Putamen (tissue), 1 donor: Measurements from ENCODE around the gene DLK2.
A peak's percentile ranks its signal among the peaks of the same experiment; 100 is the strongest.

Source experiments
- DNase-seq: peaks from one replicate; pipeline ENCODE4 v3.0.0-alpha.2; 2016; ENCODE audit warnings: low spot score

DLK2 gene

GRCh38 chr6:43453831-43454230 lies 1.5 kb downstream of the DLK2 start:
- no peak for DNase-seq

- DNase-seq, result no peak
Measured at GRCh38 chr6:43452896-43453295, 2.5 kb downstream of the DLK2 start.

GRCh38 chr6:43451939-43452338 lies 3.4 kb downstream of the DLK2 start:
- DNase-seq, result no peak

- no peak for DNase-seq
Measured at GRCh38 chr6:43451348-43451747, 4.0 kb downstream of the DLK2 start.

GRCh38 chr6:43450699-43451131 lies 4.6 kb downstream of the DLK2 start:
- no peak for DNase-seq

- DNase-seq, result no peak
Measured at GRCh38 chr6:43448916-43449315, 6.4 kb downstream of the DLK2 start.

GRCh38 chr6:43447604-43448003 lies 7.7 kb downstream of the DLK2 start:
- DNase-seq, result no peak

- no peak for DNase-seq
Measured at GRCh38 chr6:43445576-43445975, 9.8 kb downstream of the DLK2 start.

GRCh38 chr6:43444582-43444981 lies 10.8 kb downstream of the DLK2 start:
- DNase-seq, result peak; percentile 32

GRCh38 chr6:43444036-43444435 lies 11.3 kb downstream of the DLK2 start:
- no peak for DNase-seq

GRCh38 chr6:43442935-43443334 lies 12.4 kb downstream of the DLK2 start:
- no peak for DNase-seq

GRCh38 chr6:43437700-43438099 lies 17.6 kb downstream of the DLK2 start:
- no peak for DNase-seq

GRCh38 chr6:43436577-43437282 lies 18.6 kb downstream of the DLK2 start:
- no peak for DNase-seq

GRCh38 chr6:43435682-43436437 lies 19.5 kb downstream of the DLK2 start:
- DNase-seq, result no peak

- DNase-seq, result no peak
Measured at GRCh38 chr6:43434943-43435342, 20.4 kb downstream of the DLK2 start.

- DNase-seq, result no peak
Measured at GRCh38 chr6:43434001-43434840, 21.1 kb downstream of the DLK2 start.

GRCh38 chr6:43433148-43433547 lies 22.2 kb downstream of the DLK2 start:
- no peak for DNase-seq

GRCh38 chr6:43432009-43432945 lies 23.1 kb downstream of the DLK2 start:
- DNase-seq, result no peak

GRCh38 chr6:43428874-43429273 lies 26.5 kb downstream of the DLK2 start:
- no peak for DNase-seq

GRCh38 chr6:43428112-43428570 lies 27.2 kb downstream of the DLK2 start:
- no peak for DNase-seq

- peak; percentile 94 for DNase-seq
Measured at GRCh38 chr6:43427406-43428111, 27.8 kb downstream of the DLK2 start, which contains the start of gene ABCC10. ABCC10 (plus strand) TSS chr6:43427541; CDS start chr6:43427979, 438 bp downstream.
